Ishikawa (cell line): ENCODE measurements around the gene DKC1.

Experiments used
- CEBPB ChIP-seq: IDR thresholded peaks from 2 replicates; pipeline ENCODE4 v1.6.1; 2012
- CREB1 ChIP-seq: IDR thresholded peaks from 2 replicates; pipeline ENCODE4 v1.6.1; 2012; ENCODE audit warnings: low read depth
- EP300 ChIP-seq: IDR thresholded peaks from 2 replicates; pipeline ENCODE4 v1.6.1; 2012; ENCODE audit warnings: borderline replicate concordance
- NFIC ChIP-seq: IDR thresholded peaks from 2 replicates; pipeline ENCODE4 v1.6.1; 2012
- RAD21 ChIP-seq: IDR thresholded peaks from 2 replicates; pipeline ENCODE4 v1.6.1; 2012; ENCODE audit warnings: low read depth
- TAF1 ChIP-seq: IDR thresholded peaks from 2 replicates; pipeline ENCODE4 v1.6.1; 2012; ENCODE audit warnings: low read depth, mild to moderate bottlenecking
- TCF12 ChIP-seq: IDR thresholded peaks from 2 replicates; pipeline ENCODE4 v1.6.1; 2012; ENCODE audit warnings: low read depth
- TEAD4 ChIP-seq: IDR thresholded peaks from 2 replicates; pipeline ENCODE4 v1.6.1; 2012
- YY1 ChIP-seq: IDR thresholded peaks from 2 replicates; pipeline ENCODE4 v1.6.1; 2012; ENCODE audit warnings: low read depth
- TF ChIP-seq, protein P1 (sequence below): IDR thresholded peaks from 2 replicates; pipeline ENCODE4 v1.6.1; 2012; ENCODE audit warnings: low read depth, mild to moderate bottlenecking
- TF ChIP-seq, protein P2 (sequence below): IDR thresholded peaks from 2 replicates; pipeline ENCODE4 v1.6.1; 2012

DNA sequence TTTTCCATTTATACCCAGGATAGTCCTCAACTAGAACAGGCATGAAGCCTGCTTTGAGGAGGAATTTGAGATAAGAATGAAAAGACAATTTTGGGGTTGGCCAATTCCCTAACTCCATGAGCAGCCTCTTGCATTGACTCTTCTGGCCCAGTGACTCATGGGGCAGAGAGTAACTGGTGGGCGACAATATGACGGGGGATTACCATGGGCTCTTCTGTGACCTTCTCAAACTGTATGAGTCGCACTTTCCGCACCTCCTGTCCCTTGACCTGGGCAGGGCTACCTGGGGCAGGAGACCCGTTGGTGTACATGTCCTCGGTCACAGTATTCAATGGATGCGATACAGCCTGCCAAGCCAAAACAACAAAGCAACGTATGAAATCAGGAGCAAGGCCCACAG, 29.3 kb downstream of the DKC1 start:
- TF ChIP-seq TAF1, result no peak
- TF ChIP-seq YY1, result no peak
- no peak for TF ChIP-seq TEAD4
- no peak for TF ChIP-seq RAD21
- TF ChIP-seq, protein P1, sequence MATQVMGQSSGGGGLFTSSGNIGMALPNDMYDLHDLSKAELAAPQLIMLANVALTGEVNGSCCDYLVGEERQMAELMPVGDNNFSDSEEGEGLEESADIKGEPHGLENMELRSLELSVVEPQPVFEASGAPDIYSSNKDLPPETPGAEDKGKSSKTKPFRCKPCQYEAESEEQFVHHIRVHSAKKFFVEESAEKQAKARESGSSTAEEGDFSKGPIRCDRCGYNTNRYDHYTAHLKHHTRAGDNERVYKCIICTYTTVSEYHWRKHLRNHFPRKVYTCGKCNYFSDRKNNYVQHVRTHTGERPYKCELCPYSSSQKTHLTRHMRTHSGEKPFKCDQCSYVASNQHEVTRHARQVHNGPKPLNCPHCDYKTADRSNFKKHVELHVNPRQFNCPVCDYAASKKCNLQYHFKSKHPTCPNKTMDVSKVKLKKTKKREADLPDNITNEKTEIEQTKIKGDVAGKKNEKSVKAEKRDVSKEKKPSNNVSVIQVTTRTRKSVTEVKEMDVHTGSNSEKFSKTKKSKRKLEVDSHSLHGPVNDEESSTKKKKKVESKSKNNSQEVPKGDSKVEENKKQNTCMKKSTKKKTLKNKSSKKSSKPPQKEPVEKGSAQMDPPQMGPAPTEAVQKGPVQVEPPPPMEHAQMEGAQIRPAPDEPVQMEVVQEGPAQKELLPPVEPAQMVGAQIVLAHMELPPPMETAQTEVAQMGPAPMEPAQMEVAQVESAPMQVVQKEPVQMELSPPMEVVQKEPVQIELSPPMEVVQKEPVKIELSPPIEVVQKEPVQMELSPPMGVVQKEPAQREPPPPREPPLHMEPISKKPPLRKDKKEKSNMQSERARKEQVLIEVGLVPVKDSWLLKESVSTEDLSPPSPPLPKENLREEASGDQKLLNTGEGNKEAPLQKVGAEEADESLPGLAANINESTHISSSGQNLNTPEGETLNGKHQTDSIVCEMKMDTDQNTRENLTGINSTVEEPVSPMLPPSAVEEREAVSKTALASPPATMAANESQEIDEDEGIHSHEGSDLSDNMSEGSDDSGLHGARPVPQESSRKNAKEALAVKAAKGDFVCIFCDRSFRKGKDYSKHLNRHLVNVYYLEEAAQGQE, result no peak
- no peak for TF ChIP-seq TCF12
- TF ChIP-seq, protein P2, sequence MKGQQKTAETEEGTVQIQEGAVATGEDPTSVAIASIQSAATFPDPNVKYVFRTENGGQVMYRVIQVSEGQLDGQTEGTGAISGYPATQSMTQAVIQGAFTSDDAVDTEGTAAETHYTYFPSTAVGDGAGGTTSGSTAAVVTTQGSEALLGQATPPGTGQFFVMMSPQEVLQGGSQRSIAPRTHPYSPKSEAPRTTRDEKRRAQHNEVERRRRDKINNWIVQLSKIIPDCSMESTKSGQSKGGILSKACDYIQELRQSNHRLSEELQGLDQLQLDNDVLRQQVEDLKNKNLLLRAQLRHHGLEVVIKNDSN, result no peak
- TF ChIP-seq EP300, result no peak
- TF ChIP-seq NFIC, result no peak
- TF ChIP-seq CREB1, result no peak
- TF ChIP-seq CEBPB, result no peak
